H1 (cell line): ENCODE results near the gene EEIG1. TPM values are rescaled to one million over a fixed set of nuclear protein-coding genes. Genes with fewer than 3 reads are reported as not detected.

Experiments
- CTCF ChIA-PET: fragments of 300-600 bp; sonication (Branson Sonifier 250); formaldehyde crosslinking; loops from one replicate; lab custom pipeline; 2021; ENCODE audit not compliant: partially characterized antibody; lab: Charles Lee
- POLR2A ChIA-PET: fragments of 300-600 bp; sonication (Branson Sonifier 250); formaldehyde crosslinking; loops from one replicate; lab custom pipeline; 2021; ENCODE audit warnings: inconsistent platforms; ENCODE audit not compliant: partially characterized antibody; lab: Charles Lee
- DNase-seq, 2 experiments: peaks; one replicate each; pipeline versions ENCODE4 v3.0.0 to v3.0.0-alpha.2; 2010 to 2022; ENCODE audit warnings: low spot score in 2 of 2, low read depth in 1 of 2, mixed read lengths in 1 of 2
- FAIRE-seq: peaks from 2 replicates; lab custom pipeline; 2011; peaks lifted over from hg19 to GRCh38; lab: Jason Lieb, UNC
- H2AFZ ChIP-seq: 2 replicates; pipeline ENCODE4 v1.8.1; 2012; ENCODE audit warnings: low read length, inconsistent platforms
- H2AK5ac ChIP-seq: 2 replicates; pipeline ENCODE4 v1.6.1; 2013; ENCODE audit warnings: low read depth, low read length
- H2BK120ac ChIP-seq: replicated peaks from 2 replicates; pipeline ENCODE3; 2013; ENCODE audit warnings: low read depth, low read length, inconsistent platforms
- H2BK12ac ChIP-seq: 2 replicates; pipeline ENCODE4 v1.6.1; 2013; ENCODE audit warnings: low read depth, low read length
- H2BK15ac ChIP-seq: 2 replicates; pipeline ENCODE4 v1.6.1; 2013; ENCODE audit warnings: low read length
- H2BK20ac ChIP-seq: 2 replicates; pipeline ENCODE4 v1.6.1; 2013; ENCODE audit warnings: low read length
- H2BK5ac ChIP-seq: 2 replicates; pipeline ENCODE4 v1.6.1; 2013; ENCODE audit warnings: low read depth, low read length
- H3K14ac ChIP-seq: 2 replicates; pipeline ENCODE4 v1.6.1; 2013; ENCODE audit warnings: inconsistent platforms; ENCODE audit not compliant: insufficient read length
- H3K18ac ChIP-seq: 2 replicates; pipeline ENCODE4 v1.6.1; 2013; ENCODE audit warnings: low read length; ENCODE audit errors: extremely low read depth
- H3K23ac ChIP-seq: 2 replicates; pipeline ENCODE4 v1.6.1; 2013; ENCODE audit warnings: inconsistent platforms; ENCODE audit not compliant: insufficient read length
- H3K23me2 ChIP-seq: 2 replicates; pipeline ENCODE4 v1.6.1; 2013; ENCODE audit warnings: low read depth, low read length
- H3K27ac ChIP-seq: 2 replicates; pipeline ENCODE4 v1.6.1; 2011; ENCODE audit warnings: low read depth, low read length, inconsistent platforms
- H3K27me3 ChIP-seq, 4 experiments: replicated peaks in 1 of 4; 1 replicate in 1 of 4; 2 replicates in 3 of 4; pipeline versions ENCODE4 v1.6.1 to v1.8.1; 2011 to 2013; ENCODE audit warnings: low read length in 3 of 4, mild to moderate bottlenecking in 3 of 4, inconsistent platforms in 2 of 4, mixed read lengths in 2 of 4, moderate library complexity in 1 of 4; ENCODE audit not compliant: control insufficient read depth in 3 of 4, insufficient read depth in 3 of 4; ENCODE audit errors: extremely low read depth in 1 of 4
- H3K36me3 ChIP-seq, 4 experiments: 2 replicates each; pipeline versions ENCODE4 v1.6.1 to v1.8.1; 2011 to 2013; ENCODE audit warnings: mild to moderate bottlenecking in 4 of 4, low read length in 3 of 4, moderate library complexity in 2 of 4, control low read depth in 1 of 4, inconsistent platforms in 1 of 4; ENCODE audit not compliant: insufficient read depth in 4 of 4, control insufficient read depth in 2 of 4
- H3K4ac ChIP-seq: replicated peaks from 2 replicates; pipeline ENCODE3; 2013; ENCODE audit warnings: low read length, low read depth, mixed read lengths, inconsistent platforms; ENCODE audit not compliant: insufficient read length
- H3K4me1 ChIP-seq, 4 experiments: replicated peaks in 1 of 4; 1 replicate in 1 of 4; 2 replicates in 3 of 4; pipeline versions ENCODE4 v1.6.1 to v1.8.1; 2011 to 2013; ENCODE audit warnings: low read length in 3 of 4, inconsistent platforms in 2 of 4, mixed read lengths in 1 of 4; ENCODE audit not compliant: insufficient read depth in 4 of 4, control insufficient read depth in 3 of 4
- H3K4me2 ChIP-seq, 2 experiments: 2 replicates each; pipeline versions ENCODE4 v1.6.1 to v1.8.1; 2011 to 2013; ENCODE audit warnings: low read depth in 2 of 2, low read length in 2 of 2, control low read depth in 1 of 2, inconsistent platforms in 1 of 2, mild to moderate bottlenecking in 1 of 2; ENCODE audit not compliant: insufficient read depth in 1 of 2
- H3K4me3 ChIP-seq, 4 experiments: fragments of 200-600, 300-600 bp in 1 of 4; sonication (generic), shearing (Covaris generic), sonication (Bioruptor Twin) in 1 of 4; 2 replicates each; pipeline versions ENCODE4 v1.5.1 to v1.8.1; 2011 to 2016; ENCODE audit warnings: low read length in 4 of 4, low read depth in 3 of 4, control low read depth in 2 of 4, inconsistent platforms in 2 of 4, mild to moderate bottlenecking in 2 of 4, mixed read lengths in 1 of 4, moderate library complexity in 1 of 4; ENCODE audit not compliant: insufficient read depth in 2 of 4; ENCODE audit errors: extremely low read depth in 1 of 4
- H3K56ac ChIP-seq: replicated peaks from 2 replicates; pipeline ENCODE3; 2013; ENCODE audit warnings: low read depth, mild to moderate bottlenecking, mixed read lengths, low read length, inconsistent platforms; ENCODE audit not compliant: insufficient read length
- H3K79me1 ChIP-seq: 2 replicates; pipeline ENCODE4 v1.6.1; 2013; ENCODE audit warnings: low read depth, low read length, control low read depth
- H3K79me2 ChIP-seq, 2 experiments: 2 replicates each; pipeline versions ENCODE4 v1.6.1 to v1.8.1; 2012 to 2013; ENCODE audit warnings: low read length in 2 of 2, mild to moderate bottlenecking in 2 of 2, inconsistent platforms in 1 of 2; ENCODE audit not compliant: insufficient read depth in 2 of 2, control insufficient read depth in 1 of 2
- H3K9ac ChIP-seq, 4 experiments: replicated peaks in 1 of 4; 1 replicate in 1 of 4; 2 replicates in 3 of 4; pipeline versions ENCODE4 v1.6.1 to v1.8.1; 2011 to 2013; ENCODE audit warnings: low read depth in 3 of 4, low read length in 3 of 4, control low read depth in 2 of 4, mild to moderate bottlenecking in 2 of 4, moderate library complexity in 2 of 4, inconsistent platforms in 1 of 4; ENCODE audit errors: extremely low read depth in 1 of 4
- H3K9me3 ChIP-seq, 2 experiments: 2 replicates each; pipeline versions ENCODE4 v1.6.1 to v1.8.1; 2012 to 2013; ENCODE audit warnings: mild to moderate bottlenecking in 2 of 2, moderate library complexity in 2 of 2, control low read depth in 1 of 2, inconsistent platforms in 1 of 2, low read depth in 1 of 2, low read length in 1 of 2, mixed read lengths in 1 of 2; ENCODE audit not compliant: insufficient read depth in 2 of 2
- H4K20me1 ChIP-seq, 2 experiments: replicated peaks in 1 of 2; 2 replicates each; pipeline versions ENCODE3 to v1.8.1; 2011 to 2013; ENCODE audit warnings: inconsistent platforms in 2 of 2, low read length in 2 of 2, mild to moderate bottlenecking in 1 of 2; ENCODE audit not compliant: insufficient read depth in 2 of 2, control insufficient read depth in 1 of 2
- H4K5ac ChIP-seq: 2 replicates; pipeline ENCODE4 v1.6.1; 2013; ENCODE audit warnings: low read length, low read depth, mixed read lengths, inconsistent platforms; ENCODE audit not compliant: insufficient read length
- H4K8ac ChIP-seq: 2 replicates; pipeline ENCODE4 v1.8.0; 2013; ENCODE audit warnings: mild to moderate bottlenecking, moderate library complexity, low read length, inconsistent platforms; ENCODE audit not compliant: insufficient read depth; ENCODE audit errors: extremely low read depth
- H4K91ac ChIP-seq: replicated peaks from 2 replicates; pipeline ENCODE3; 2013; ENCODE audit warnings: low read length, mixed read lengths, inconsistent platforms; ENCODE audit not compliant: insufficient read length
- E2F6 ChIP-seq: IDR thresholded peaks from 2 replicates; pipeline ENCODE4 v1.6.1; 2012; ENCODE audit warnings: inconsistent platforms
- NRF1 ChIP-seq: IDR thresholded peaks from 2 replicates; pipeline ENCODE4 v1.6.1; 2011; ENCODE audit warnings: mild to moderate bottlenecking, low read depth, low read length, improper control_type of control experiment
- SIN3A ChIP-seq, 2 experiments: IDR thresholded peaks in 1 of 2; conservative IDR thresholded peaks in 1 of 2; 2 replicates each; pipeline ENCODE4 v1.6.1; 2011 to 2012; ENCODE audit warnings: low read length in 2 of 2, improper control_type of control experiment in 1 of 2, low read depth in 1 of 2, mild to moderate bottlenecking in 1 of 2
- SP4 ChIP-seq: IDR thresholded peaks from 2 replicates; pipeline ENCODE4 v1.6.1; 2012; ENCODE audit warnings: low read length, inconsistent platforms
- SUZ12 ChIP-seq: fragments of 200-600 bp; sonication (generic); IDR thresholded peaks from 2 replicates; pipeline ENCODE4 v1.6.1; 2012; ENCODE audit warnings: mild to moderate bottlenecking, inconsistent platforms, low read length, moderate library complexity, mixed read lengths
- TAF1 ChIP-seq: IDR thresholded peaks from 2 replicates; pipeline ENCODE4 v1.6.1; 2011; ENCODE audit warnings: mild to moderate bottlenecking, low read depth, low read length
- WGBS, 2 experiments: shearing (Covaris generic) in 1 of 2; methylation state at CpG; one replicate each; pipeline versions ENCODE4 v1.1.6 to v1.1.7; 2013 to 2015; ENCODE audit warnings: low lambda C conversion rate in 2 of 2, mixed read lengths in 2 of 2, inconsistent platforms in 1 of 2, low coverage in 1 of 2, missing lambda C conversion rate in 1 of 2; ENCODE audit not compliant: insufficient replicate concordance in 2 of 2, insufficient coverage in 1 of 2, insufficient read length in 1 of 2; ENCODE audit errors: extremely low coverage in 1 of 2, missing lambda C conversion rate in 1 of 2; 5-methylcytosine and 5-hydroxymethylcytosine counted together
- polyA plus RNA-seq, 7 experiments: library from polyadenylated mRNA; depleted of rRNA in 3 of 7; stranded (reverse) in 5 of 7; unstranded in 2 of 7; fragments of >200 nt in 5 of 7; fragments of 200-250 nt in 2 of 7; gene quantifications; 1 replicate in 5 of 7; 2 replicates in 1 of 7; 4 replicates in 1 of 7; pipeline versions ENCODE4 v1.2.1 to v1.2.3, GENCODE V29; 2011 to 2013; ENCODE audit warnings: missing spikeins in 2 of 7, mixed read lengths in 2 of 7
- total RNA-seq: library from RNA; stranded (reverse); fragmentation: NEBNext Ultra II Directional; extraction: Animal tissue kit (Norgen Biotek cat#: 25700); gene quantifications from 2 replicates; pipeline ENCODE4 v1.2.1, GENCODE V29; 2021

EEIG1 gene
- total and polyA plus RNA-seq, 2 of the 8 experiments (the other 6 are each of a cell fraction or from before 2014, with no cell fraction given): 29.8 to 50.8 TPM

GRCh38 chr9:127962278-127962677 lies 18.5 kb downstream of the EEIG1 start:
- Histone ChIP-seq H3K56ac (no peak overlapping the region), H2BK12ac (no peak overlapping the region), H3K18ac (no peak overlapping the region), H4K8ac (no peak overlapping the region), H3K79me2 (peaks cover 0 to 98% of the 10 kb centered on the region in 2 experiments; a peak in 2 of 4 replicates), H2BK20ac (no peak overlapping the region), H4K5ac (no peak overlapping the region), H3K4me1 (peaks cover 0 to 44% (median 13%) of the 10 kb centered on the region in 4 experiments; a peak in 5 of 7 replicates), H3K4me2 (no peak overlapping the region), H2BK120ac (no peak overlapping the region), H3K27ac (no peak overlapping the region), H2BK5ac (no peak overlapping the region), H3K4me3 (no peak overlapping the region), H3K27me3 (no peaks in the 10 kb centered on the region), H3K23me2 (no peaks in the 10 kb centered on the region), H3K9me3 (no peaks in the 10 kb centered on the region), H3K36me3 (no peaks in the 10 kb centered on the region), H3K9ac (no peak overlapping the region), H4K20me1 (peaks cover 12 to 34% of the 10 kb centered on the region in 2 experiments), H3K79me1 (peaks cover 28% of the 10 kb centered on the region), H2AK5ac (no peak overlapping the region), H3K4ac (no peak overlapping the region), H3K14ac (no peak overlapping the region), H2AFZ (no peak overlapping the region), H2BK15ac (no peak overlapping the region), H3K23ac (no peak overlapping the region), H4K91ac (no peak overlapping the region)
- TF ChIP-seq SUZ12 (no peak), SP4 (no peak), E2F6 (no peak), NRF1 (no peak), SIN3A (conservative IDR thresholded peaks at IDR 0.05 in 1 of 2, IDR thresholded peaks at IDR 0.05 in 1 of 2; ENCODE audit: low read depth in 1 of 2, low read length in 2 of 2) (no peak), TAF1 (no peak)
- 43% methylated on average over 3 of the region's 3 CpGs; no CpG with 5 or more reads in 1 of the 2 experiments for WGBS, 2 experiments
- FAIRE-seq: no peak
- POLR2A ChIA-PET: interaction anchor here (0.7 to 3.0 kb wide), 6 partner anchors 9 to 137 kb away, joined by 3 to 16 read pairs (median 4); partner anchors contain the start of gene EEIG1
- CTCF ChIA-PET: interaction anchor here (0.9 to 35.5 kb wide), 8 partner anchors 10 to 96 kb away, joined by 3 to 825 read pairs (median 5); no protein-coding TSS in a partner anchor
- no peak for DNase-seq
